H1 (cell line): ENCODE measurements around the gene SCNN1A. TPM values are rescaled to one million over a fixed set of nuclear protein-coding genes. Genes with fewer than 3 reads are reported as not detected.

Experiments
- CTBP2 ChIP-seq: IDR thresholded peaks from 2 replicates; pipeline ENCODE4 v1.7.0; 2011; ENCODE audit warnings: borderline replicate concordance, mild to moderate bottlenecking, moderate library complexity, mixed read lengths, low read length; ENCODE audit not compliant: insufficient read depth, insufficient read length
- MAX ChIP-seq: IDR thresholded peaks from 2 replicates; pipeline ENCODE4 v1.6.1; 2012; ENCODE audit warnings: inconsistent platforms
- NANOG ChIP-seq: IDR thresholded peaks from 2 replicates; pipeline ENCODE4 v1.6.1; 2011; ENCODE audit warnings: low read length, low read depth, mild to moderate bottlenecking, inconsistent platforms; ENCODE audit not compliant: insufficient read depth, poor library complexity, severe bottlenecking
- RNF2 ChIP-seq: fragments of 200-900, 300-1000 bp; sonication (generic); IDR thresholded peaks from 2 replicates; pipeline ENCODE4 v1.7.1; 2016; ENCODE audit warnings: borderline replicate concordance, low read depth, mild to moderate bottlenecking, antibody characterized with exemption, low read length; ENCODE audit not compliant: poor library complexity, severe bottlenecking; ENCODE audit errors: missing control alignments
- polyA plus RNA-seq, 7 experiments: library from polyadenylated mRNA; depleted of rRNA in 3 of 7; stranded (reverse) in 5 of 7; unstranded in 2 of 7; fragments of >200 nt in 5 of 7; fragments of 200-250 nt in 2 of 7; gene quantifications; 1 replicate in 5 of 7; 2 replicates in 1 of 7; 4 replicates in 1 of 7; pipeline versions ENCODE4 v1.2.1 to v1.2.3, GENCODE V29; 2011 to 2013; ENCODE audit warnings: missing spikeins in 2 of 7, mixed read lengths in 2 of 7
- total RNA-seq: library from RNA; stranded (reverse); fragmentation: NEBNext Ultra II Directional; extraction: Animal tissue kit (Norgen Biotek cat#: 25700); gene quantifications from 2 replicates; pipeline ENCODE4 v1.2.1, GENCODE V29; 2021

Gene SCNN1A
- total and polyA plus RNA-seq, 2 of the 8 experiments (the other 6 are each of a cell fraction or from before 2014, with no cell fraction given) = 85.5 to 156 TPM

- TF ChIP-seq RNF2 (no peak), CTBP2 (no peak), NANOG (no peak), MAX (no peak)
Observed at GRCh38 chr12:6335451-6336078, 39.8 kb downstream of the SCNN1A start (continued).
